GM18498 (cell line): ENCODE data around the gene IRF2BP2.
"Not testable (repeated sequence)": the region's sequence is repeated elsewhere in the genome, so short reads cannot be mapped to it uniquely, and the experiment has no call there.

Source experiments
- ATAC-seq: cut with Tn5 transposase; IDR thresholded peaks from one replicate; pipeline ENCODE4 v1.9.1; 2021; ENCODE audit warnings: mild to moderate bottlenecking, moderate library complexity; ENCODE audit not compliant: unreplicated experiment

IRF2BP2 gene

DNA sequence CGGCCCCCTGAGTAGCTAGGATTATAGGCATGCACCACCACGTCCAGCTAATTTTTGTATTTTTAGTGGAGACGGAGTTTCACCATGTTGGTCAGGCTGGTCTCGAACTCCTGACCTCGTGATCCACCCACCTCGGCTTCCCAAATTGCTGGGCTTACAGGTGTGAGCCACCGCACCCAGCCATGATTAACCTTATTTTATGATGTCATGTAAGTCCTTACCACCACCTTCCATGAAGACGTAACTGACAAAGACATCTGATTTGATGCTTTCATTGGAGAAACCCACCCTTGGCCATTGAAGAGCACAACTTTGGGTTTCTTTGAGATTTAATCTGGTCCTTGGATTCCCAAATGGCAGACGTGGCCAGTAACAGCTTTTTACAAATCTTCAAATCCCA, 24.9 kb upstream of the IRF2BP2 start:
- ATAC-seq = not testable (repeated sequence)

- no peak for ATAC-seq
Measured at GRCh38 chr1:234634387-234634786, 24.4 kb upstream of the IRF2BP2 start.

- no peak for ATAC-seq
Measured at GRCh38 chr1:234633246-234634003, 23.4 kb upstream of the IRF2BP2 start.

- no peak for ATAC-seq
Measured at GRCh38 chr1:234632225-234632624, 22.2 kb upstream of the IRF2BP2 start.

- no peak for ATAC-seq
Measured at GRCh38 chr1:234631721-234632125, 21.7 kb upstream of the IRF2BP2 start.

- no peak for ATAC-seq
Measured at GRCh38 chr1:234629026-234629425, 19.0 kb upstream of the IRF2BP2 start.

GRCh38 chr1:234628089-234628488, 18.1 kb upstream of the IRF2BP2 start:
- no peak for ATAC-seq

DNA sequence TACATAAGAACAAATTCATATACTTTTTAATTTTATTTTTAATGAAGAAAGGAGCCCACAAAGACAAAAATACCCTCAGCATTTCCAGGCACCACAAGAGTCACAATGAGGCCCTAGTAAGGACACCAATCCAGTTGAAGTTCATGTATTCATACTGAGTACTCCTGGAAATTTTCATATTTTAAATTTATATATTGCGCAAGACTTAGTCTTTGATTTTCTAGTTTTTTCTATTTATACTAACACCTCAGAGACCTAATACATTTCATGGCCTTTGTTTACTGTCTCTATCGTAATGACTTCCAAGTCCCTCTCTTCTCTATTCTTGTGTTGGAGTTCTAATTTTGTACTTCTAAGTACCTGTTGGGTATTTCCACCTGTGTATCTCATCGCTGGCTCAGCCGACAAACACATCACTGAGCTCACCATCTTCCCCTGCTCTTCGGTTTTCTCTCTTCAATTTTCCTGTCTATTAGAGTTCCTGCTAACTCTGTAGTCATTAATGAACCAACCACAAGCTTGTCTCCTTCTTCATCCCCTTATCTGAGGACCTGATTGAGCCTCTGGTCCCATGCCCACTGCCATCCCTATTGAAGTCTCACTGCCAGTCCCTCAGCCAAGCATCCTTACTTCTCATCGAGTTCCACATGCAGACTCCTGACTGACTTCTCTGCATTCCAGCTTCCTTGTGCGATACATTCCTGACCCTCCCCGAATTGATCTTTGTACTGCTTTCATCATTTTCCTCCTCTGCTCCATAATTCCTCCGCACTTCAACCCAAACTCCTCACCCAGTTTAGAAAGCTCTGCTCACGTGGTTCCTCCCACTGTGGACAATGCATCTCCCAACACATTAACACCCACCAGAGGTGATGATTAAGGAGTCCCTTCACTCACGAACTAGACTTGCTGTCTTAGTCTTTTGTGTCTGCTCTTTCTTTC, 17.3 kb upstream of the IRF2BP2 start:
- no peak for ATAC-seq

- ATAC-seq = no peak
Measured at GRCh38 chr1:234626391-234626790, 16.4 kb upstream of the IRF2BP2 start.

DNA sequence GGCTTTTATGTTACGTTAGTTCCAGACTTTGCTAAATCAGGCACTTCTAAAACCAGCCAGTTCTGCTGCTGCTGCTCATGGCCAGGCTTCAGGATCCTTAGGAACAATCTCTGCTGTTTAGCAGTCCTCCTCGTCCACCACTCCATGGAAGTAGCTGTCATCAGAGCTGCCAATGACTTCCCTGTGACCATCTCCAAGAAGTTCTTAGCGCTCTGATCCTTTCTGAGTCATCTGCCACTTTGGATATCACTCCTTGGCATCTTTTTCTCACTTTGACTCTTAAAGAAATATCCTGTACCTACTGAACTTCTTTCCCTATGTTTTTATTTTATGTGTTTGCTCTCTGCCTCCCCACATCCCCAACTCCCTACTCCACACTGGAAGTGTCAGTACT, 14.7 kb upstream of the IRF2BP2 start:
- ATAC-seq = no peak

GRCh38 chr1:234621657-234622335, 11.8 kb upstream of the IRF2BP2 start:
- ATAC-seq = no peak

DNA sequence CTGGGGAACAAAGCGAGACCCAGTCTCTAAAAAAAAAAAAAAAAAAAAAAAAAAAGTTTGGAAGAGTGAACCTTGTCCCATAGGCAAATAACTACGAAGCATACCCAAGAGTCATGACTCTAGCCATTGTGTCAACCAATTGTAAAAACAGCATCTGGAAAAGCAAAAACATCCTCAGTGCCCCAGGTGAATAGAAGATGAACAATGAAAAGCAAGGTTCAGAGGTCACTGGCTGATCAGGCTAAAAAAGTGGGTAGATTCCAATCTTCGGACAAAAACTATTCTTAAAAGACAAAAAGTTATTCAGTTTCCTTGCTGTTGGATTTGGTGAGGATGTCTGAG, 11.1 kb upstream of the IRF2BP2 start:
- ATAC-seq = no peak

DNA sequence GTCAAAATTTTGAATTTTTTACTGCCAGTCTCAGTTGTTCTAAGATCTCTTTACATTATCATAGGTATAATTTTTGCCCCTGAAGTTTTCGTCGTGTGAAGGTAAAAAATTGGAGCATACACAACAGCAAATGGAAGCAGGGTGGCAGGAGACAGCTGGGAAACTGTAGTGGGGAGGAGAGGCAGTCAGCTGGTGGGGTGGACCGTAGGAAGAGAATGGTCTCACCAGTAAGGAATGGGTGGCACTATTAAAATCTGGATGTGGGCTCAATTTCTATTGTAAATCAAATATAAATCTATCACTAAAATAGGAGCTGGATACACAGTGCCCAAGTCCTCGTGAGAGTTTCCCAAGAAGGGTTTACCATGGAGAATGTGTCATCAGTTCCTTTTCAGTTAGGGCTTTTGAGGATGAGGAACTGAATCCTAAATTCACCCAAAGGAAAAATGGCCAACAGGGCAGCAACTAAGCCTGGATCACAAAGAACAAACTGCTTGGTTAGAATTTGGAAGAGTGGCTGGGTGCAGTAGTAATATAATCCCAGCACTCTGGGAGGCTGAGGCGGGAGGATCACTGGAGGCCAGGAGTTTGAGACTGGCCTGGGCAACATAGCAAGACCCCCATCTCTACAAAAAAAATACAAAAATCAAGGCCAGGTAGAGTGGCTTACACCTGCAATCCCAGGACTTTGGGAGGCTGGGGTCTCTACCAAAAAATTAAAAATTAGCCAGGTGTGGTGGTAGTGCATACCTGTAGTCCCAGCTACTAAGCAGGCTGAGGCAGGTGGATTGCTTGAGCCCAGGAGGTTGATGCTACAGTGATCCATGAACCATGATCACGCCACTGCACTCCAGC, 10.5 kb upstream of the IRF2BP2 start:
- no peak for ATAC-seq

- ATAC-seq = no peak
Measured at GRCh38 chr1:234619794-234620247, 9.8 kb upstream of the IRF2BP2 start.

DNA sequence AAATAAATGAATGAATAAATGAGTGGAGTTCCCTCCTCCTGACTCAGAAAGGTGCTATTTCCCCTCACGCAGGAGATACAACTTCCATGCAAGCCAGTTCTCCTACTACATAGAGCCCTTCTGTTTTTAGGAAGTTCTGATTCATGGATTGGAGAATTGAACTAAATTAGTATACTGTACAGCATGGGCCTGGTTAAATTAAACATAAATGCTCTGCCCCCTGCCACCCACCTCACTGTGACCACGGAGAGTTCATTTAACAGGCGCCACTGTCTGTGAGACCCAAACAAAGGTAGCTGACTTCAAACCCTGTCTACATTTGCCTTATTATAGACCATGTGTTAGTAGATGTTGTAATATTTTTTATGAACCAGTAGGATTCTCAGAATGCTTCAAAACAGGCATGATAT, 9.1 kb upstream of the IRF2BP2 start:
- ATAC-seq = no peak

GRCh38 chr1:234618737-234619049, 8.7 kb upstream of the IRF2BP2 start:
- ATAC-seq = no peak

DNA sequence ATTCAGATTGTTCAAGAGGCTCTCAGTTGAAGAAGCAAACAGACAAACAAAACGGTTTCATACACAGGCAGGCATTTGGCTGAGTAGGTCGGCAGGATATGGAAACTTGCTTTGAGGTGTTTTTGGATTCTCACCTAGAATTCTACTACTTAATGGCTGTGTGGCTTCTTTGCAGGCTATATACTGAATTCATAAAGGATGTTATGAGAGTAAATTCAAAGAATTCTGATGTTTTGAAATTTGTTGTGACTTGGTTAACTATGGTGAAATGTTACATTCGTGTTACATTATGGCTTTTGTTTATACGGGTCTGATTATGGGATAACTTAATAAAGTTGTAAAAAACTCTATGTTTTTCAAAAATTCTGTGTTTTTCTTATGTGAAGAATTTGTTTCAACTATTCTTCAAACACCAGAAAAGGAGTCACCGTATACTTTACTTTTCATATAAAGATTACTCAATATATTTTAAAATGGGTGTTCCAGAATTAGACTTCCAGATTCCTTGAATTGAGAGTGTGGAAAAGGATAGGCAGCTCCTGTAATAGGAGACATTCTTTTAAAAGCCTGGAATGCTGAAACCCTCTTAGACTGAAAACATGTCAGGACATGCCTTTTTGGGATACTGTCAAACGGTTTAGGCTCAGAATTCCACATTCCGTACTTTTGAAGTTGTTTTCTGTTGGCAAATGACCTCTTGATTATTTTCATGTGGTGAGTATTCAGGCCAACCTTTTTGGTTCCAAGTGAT, 8.2 kb upstream of the IRF2BP2 start:
- ATAC-seq = no peak

- no peak for ATAC-seq
Measured at GRCh38 chr1:234617131-234617985, 7.4 kb upstream of the IRF2BP2 start.

- no peak for ATAC-seq
Measured at GRCh38 chr1:234616644-234617043, 6.7 kb upstream of the IRF2BP2 start.
